TTC549 (cell line): ENCODE measurements around the gene CANX.

Experiments
- FAIRE-seq: peaks from 2 replicates; lab custom pipeline; 2012; peaks lifted over from hg19 to GRCh38; lab: Jason Lieb, UNC

CANX gene

DNA sequence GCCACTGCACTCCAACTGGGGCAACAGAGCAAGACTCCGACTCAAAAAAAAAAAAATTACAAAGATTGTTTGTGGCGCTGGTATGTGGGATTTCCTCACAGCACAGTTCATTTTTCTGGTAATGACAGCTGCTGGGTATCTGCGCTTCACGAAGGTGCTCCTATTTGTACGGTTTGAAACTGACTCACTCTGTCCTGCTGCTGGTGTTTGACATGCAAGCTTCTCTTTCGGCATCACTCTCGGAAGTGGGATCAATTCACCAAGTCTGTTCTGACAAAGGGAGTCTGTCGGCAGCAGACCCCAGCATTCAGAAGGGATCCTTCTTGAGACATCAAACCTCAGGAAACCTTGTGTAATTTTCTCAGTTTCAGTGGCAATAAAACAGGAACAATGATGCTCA is 60.2 kb downstream of the CANX start:
- no peak for FAIRE-seq

DNA sequence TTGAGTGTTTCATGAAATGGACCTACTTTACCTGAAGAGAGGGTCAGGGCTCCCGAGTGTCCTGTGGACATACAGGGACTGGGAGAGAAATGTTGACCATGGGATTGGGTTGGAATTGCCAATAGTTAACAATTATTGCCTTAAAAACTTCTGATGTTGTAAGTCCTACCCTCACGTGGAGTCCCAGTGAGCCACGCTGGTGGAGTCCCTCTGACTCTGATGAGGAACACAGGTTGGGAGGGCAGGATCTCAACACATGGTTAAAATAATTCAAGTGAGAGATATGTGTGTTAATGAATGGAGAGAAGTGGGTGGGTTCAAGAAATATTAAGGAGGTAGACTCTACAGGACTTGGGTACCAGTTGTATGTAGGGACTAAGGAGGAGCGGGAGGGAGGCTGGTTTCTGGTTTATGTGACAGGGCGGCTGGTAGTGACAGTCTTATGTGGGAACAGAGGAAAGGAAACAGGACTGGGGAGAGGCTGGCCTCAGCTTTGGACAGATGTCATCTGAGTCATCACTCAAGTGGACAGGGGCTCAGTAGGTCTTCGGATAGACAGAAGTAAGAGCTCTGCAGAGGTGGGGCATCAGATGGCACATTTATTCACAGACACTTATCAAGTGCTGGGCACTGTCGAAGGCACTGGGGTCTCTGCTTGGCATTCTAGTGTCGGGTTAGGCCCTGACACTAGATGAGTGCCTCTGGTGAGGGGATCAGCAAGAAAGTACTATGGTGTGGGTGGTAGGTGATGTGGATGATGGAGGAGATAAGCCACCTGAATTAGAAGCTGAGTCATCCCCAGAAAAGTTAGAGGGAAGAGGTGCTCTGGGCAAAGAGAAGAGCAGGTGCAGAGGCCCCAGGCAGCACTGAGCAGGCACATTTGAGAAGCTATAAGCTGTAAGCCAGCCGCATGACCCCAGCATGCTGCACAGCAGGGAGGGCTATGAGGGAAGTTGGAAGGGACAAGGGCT is 61.1 kb downstream of the CANX start:
- no peak for FAIRE-seq

DNA sequence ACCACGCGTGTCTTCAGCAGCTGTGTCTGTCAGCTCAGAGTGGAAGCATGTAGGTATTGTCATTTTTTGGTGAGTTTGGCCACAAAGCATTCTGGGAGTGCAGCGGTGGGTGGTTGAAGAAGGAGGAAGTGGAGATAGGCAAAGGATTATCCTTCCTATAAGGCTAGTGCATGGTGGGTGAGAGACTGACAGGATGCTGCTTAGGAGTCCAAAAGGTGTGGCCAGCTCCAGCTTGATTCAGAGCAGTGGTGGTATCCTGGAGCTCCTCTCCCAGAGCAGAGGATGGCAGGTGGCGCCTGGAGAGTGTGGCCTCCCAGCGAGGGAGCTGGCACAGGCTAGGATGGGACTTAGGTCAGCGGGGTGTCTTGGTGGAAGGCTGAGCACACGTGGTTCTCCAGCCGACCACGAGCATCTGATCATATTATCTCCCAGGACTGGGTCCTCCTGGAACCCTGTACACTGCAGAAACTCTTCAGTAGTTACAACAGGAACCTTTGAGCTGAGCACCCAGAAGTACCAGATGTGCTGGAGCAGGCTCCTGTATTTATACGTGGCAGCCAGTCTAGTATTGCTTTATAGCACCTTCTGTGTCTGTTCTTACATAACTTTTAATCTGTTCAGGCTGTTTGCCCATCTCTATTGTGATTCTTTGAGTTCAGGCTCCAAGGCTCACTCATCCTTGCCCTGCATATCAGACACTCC is 63.5 kb downstream of the CANX start:
- FAIRE-seq: no peak

DNA sequence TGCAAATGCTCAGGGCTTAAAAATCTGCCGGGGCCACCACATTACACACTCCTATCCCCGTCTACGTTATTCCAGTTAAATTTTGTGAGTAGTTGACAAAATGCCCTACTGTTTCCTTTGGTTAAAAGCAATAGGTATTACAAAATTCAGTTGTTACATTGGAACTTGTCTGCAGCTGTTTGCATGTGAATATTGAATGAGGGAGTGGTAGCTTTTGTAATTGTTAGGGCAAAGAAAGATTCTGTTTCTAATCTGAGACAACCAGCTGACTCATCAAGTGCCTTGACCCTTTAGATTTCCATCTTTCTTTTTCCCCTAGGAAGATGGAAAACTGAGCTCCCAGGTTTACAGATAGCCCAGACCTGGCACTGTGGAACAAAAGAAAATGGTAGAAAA is 64.0 kb downstream of the CANX start:
- no peak for FAIRE-seq

DNA sequence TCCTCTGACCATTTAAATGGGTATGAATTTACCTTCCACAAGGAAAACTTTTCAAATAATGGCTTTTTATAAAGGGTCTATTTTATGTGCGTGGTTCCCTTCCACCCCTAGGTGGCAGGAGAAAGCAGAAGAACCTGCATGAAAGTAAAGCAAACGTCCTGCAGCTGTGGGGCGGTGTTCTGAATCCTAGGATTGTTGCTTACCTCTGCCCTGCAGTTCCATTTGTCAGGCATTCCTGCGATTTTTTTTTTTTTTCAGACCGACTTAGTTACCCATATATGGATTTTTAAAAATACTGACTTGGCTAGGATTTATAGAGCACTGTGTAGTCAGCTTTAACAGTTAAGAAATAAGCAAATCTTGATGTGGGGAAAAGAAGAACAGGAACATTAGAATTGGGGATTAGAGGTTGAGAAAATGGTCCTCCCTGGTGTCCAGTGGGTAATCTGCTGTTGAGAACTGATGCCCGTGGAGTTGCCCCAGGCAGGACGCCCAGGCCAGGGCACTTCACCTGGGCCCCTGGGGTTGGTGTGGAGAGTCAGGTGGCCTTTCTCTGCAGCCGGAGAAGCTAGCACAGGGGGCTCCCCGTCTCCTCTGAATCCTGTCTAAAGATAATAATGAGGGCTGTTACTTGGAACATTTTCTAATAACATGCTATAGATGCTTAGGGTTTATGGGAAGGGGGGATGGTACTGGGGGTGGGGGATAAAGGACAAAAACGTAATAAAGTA is 64.6 kb downstream of the CANX start:
- FAIRE-seq: peak; percentile 56

DNA sequence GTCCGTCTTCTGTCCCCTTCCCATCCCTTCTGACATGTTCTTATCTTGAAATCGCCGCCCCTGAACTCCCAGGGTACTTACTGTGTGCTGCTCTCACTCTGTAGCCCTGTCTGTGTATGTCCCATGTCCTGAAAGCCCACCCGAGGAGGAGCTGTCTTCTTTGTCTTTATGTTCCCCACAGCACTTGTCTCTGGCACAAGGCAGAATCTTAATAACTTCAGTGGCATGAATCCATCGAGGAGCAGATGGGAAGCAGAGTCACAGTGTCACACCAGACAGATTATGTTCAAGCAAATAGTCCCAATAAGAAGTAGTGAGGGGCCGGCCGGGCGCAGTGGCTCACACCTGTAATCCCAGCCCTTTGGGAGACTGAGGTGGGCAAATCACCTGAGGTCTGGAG is 65.3 kb downstream of the CANX start:
- no peak for FAIRE-seq

DNA sequence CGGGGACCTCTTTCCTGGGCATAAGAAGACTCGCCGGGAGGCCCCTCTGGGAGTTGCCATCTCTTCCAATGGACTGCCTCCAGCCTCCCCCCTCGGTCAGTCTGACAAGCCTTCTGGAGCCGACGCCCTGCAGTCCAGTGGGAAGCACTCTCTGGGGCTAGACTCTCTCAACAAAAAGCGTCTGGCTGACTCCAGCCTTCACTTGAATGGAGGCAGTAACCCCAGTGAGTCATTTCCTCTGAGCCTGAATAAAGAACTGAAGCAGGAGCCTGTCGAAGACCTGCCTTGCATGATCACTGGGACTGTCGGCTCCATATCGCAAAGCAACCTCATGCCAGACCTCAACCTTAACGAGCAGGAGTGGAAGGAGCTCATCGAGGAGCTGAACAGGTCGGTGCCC is 66.6 kb downstream of the CANX start:
- FAIRE-seq: no peak

DNA sequence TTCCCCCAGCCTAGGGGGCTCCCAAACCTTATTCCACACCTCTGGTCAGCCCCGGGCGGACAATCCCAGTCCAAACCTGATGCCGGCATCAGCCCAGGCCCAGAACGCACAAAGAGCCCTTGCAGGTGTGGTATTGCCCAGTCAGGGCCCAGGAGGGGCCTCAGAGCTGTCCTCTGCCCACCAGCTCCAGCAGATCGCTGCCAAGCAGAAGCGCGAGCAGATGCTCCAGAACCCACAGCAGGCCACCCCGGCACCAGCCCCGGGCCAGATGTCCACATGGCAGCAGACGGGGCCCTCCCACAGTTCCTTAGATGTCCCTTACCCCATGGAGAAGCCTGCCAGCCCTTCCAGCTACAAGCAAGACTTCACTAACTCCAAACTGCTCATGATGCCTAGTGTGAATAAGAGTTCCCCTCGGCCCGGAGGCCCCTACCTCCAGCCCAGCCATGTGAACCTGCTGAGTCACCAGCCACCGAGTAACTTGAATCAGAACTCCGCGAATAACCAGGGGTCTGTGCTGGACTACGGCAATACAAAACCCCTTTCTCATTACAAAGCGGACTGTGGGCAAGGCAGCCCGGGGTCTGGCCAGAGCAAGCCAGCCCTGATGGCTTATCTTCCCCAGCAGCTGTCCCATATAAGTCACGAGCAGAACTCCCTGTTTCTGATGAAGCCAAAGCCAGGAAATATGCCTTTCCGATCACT is 67.4 kb downstream of the CANX start:
- no peak for FAIRE-seq

DNA sequence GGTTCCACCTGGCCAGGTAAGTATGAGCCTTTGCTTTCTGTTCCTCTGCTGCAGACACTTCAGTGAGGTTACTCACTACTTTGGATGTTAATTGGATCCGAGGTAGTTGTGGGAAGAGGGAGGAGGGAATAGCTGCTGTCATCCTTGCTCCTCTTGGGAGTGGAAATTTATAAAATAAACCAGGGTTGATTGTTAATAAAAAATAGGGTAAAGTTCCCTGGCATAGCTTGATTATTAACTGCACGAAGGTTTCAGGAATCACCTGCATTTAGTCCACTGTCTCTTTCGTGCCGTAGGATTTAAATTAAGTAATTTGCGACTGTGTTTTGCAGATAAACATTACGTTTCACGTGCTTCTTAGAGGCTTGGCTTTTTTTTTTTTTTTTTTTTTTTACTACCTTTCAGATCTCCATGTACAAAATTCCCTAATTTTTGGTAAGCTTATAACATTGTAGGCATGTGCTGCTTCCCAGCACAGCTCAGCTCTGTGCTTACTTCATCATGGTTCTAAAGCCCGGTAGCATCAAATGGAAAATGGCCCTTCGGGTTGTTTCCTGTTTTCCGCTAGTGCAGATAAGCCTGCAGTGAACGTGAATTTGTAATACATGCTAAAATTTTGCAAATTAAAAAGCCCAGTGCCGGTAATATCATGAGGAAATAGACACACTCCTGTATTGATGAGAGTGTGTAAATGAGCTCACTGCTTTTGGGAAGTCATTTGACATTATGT is 68.1 kb downstream of the CANX start:
- no peak for FAIRE-seq

DNA sequence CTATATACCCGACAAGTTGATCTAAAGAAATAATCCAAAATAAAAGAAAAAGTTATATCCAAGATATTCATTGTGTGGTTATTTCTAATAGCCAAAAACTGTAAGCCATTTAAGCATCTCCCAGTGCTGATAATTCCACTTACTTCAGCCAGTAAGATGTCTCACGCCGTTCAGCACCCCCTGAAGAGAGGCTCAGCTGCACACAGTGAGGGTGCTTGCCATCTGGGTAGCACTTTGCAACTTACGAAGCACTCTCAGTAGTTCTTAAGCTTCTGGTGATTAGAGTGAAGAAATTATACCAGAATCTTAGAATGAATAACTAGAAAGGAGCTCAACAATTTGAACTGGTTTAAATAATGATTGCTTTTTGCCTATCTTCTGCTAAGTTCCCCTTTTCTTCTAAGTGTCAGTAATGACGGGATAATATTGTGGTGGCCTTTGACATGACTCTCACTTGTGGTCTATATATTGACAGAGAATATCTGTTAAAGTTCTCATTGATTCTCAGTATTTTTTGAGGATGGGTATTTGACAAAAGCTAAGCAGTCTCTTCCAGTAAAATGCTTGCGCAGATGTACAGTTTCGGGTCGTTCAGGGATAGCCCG is 68.8 kb downstream of the CANX start:
- FAIRE-seq: no peak

DNA sequence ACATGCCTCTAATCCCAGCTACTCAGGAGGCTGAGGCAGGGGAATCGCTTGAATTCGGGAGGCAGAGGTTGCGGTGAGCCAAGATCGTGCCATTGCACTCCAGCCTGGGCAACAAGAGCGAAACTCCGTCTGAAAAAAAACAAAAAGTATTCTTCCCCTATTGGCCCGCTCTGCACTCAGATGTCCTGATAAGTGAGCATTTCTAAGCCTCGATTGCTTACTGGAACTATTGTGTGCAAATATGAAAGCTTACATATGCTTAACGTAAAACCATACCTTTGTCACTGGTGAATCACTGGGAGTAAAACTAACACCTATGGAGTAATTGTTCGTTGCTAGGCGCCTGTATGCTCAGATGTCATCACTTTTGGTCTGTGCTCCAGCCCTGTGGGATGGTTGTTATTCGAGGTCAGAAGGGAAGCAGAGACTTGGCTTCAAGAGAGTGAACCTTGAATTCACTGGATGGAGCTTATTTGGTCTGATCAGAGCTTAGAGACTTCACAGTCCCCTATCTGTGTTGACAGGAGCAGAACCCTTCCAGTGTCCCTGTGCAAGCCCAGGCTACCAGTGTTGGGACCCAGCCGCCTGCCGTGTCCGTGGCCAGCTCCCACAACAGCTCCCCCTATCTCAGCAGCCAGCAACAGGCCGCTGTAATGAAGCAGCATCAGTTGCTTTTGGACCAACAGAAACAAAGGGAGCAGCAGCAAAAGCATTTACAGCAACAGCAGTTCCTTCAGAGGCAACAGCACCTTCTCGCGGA is 69.7 kb downstream of the CANX start:
- FAIRE-seq: no peak

DNA sequence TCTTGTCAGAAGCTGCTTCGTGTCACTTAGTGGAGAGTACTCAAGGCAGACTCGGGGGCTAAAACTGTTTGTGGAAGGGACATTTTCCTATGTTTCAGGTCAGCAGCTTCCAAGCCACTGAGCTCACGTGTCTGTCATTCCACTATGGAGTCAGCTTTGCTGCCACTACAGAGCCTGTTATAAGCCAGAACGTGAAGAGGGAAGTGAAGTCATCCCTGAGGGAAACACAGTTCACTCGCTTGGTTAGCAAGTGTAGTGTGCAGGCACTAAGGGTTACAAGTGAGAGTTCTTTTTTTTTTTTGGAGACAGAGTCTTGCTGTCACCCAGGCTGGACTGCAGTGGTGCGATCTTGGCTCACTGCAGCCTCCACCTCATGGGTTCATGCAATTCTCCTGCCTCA is 70.5 kb downstream of the CANX start:
- no peak for FAIRE-seq

DNA sequence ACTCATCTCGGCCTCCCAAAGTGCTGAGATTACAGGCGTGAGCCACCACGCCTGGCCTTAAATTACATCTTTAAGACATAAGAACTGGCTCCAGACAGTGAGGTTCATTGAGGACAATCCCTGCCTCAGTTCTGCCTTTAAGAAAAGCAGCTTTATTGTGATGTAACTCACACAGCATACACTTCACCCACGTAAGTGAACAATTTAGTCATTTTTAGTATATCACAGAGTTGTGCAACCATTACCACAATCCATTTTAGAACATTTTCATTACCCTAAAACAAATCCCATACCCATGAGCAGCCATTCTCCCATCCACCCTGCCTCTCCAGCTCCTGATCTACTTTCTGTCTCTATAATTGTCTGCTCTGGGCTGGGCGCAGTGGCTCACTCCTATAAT is 71.0 kb downstream of the CANX start:
- FAIRE-seq: no peak

DNA sequence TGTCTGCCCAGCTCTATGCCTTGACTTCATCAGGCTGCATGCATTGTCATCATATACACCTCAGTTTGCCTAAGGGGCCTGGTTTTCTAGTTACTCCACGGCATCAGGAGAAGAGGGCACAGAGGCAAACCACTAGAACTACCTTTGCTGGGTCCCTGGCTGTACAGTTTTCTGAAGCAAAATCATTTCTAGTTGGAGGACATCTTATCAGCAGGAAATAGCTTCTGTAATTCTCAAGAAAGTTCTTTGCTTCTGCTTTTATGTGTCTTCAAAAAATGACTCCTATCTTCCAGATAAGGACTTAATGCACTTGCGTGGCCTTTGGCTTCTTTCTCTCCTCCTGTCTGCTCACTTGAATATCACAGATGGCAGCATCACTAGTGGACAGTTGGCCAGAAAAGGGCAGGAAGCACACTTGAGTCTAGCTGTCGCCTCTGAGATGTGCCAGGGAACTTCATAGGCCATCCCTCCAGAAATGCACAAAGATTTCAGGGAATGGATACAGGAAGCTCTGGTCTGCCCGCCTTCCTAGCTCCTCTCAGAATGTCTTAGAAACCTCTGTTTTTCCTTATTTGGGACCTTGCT is 72.6 kb downstream of the CANX start:
- no peak for FAIRE-seq

DNA sequence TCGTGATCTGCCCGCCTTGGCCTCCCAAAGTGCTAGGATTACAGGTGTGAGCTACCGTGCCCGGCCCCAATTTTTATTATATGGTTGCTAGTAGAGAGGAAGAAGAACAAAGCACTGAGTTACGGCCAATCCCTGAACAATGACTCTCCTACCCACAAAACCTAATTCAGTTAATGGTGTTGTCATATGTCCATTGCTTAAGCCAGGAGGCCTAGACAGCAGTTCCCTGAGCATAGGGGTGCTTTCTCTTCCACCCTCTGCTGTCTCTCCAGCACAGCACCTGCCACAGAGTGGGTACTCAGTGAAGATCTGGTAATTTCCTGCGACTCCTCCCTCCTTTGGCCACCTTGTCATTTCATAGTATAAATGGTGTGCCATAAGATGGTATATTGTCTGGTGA is 73.6 kb downstream of the CANX start:
- FAIRE-seq: no peak

DNA sequence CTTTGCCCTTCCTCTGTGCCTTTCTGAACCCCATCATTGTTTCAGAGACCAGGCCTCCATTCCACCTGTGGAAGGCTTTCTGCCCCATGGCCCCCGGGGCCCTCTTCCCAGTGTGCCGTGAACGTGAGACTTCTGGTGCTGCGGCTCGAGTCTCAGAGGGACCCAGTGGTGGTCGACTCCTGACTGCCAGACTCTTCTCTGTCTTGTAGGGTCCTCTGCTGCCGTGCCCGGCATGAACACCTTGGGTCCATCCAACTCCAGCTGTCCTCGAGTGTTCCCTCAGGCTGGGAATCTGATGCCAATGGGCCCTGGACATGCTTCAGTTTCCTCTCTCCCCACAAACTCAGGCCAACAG is 74.9 kb downstream of the CANX start:
- FAIRE-seq: no peak

DNA sequence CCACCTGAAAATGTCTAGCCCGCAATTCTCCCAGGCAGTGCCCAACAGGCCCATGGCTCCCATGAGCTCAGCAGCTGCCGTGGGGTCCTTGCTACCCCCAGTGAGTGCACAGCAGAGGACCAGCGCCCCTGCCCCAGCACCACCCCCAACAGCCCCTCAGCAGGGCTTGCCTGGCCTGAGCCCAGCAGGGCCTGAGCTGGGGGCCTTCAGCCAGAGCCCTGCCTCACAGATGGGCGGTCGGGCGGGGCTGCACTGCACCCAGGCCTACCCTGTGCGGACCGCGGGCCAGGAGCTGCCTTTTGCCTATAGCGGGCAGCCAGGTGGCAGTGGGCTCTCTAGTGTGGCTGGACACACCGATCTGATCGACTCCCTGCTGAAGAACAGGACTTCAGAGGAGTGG is 75.7 kb downstream of the CANX start:
- FAIRE-seq: no peak

DNA sequence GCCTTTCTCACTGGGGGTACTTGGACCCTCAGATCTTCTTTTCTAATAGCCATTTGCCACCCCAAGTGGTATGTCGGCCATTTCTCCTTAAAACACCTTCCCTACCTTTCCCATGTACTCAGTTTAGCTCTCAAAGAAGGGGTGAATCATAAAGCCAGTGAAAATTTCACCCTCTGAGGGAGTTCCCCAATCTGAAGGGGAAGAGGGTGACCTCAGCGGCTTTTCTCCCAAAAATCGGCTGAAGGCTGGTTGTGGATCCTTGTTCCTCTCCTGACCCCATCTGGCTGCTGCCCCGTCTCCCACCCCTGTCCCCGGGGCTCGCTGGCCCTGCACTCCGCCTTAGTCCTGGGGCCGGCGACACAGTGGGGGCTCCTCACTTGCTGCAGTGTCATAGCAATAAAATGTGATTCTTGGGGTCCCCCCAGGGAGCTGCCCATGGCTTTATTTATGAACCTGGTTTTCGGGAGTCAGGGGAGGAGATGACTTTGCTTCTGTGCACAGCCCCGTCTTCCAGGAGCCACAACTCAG is 77.7 kb downstream of the CANX start:
- FAIRE-seq: no peak

DNA sequence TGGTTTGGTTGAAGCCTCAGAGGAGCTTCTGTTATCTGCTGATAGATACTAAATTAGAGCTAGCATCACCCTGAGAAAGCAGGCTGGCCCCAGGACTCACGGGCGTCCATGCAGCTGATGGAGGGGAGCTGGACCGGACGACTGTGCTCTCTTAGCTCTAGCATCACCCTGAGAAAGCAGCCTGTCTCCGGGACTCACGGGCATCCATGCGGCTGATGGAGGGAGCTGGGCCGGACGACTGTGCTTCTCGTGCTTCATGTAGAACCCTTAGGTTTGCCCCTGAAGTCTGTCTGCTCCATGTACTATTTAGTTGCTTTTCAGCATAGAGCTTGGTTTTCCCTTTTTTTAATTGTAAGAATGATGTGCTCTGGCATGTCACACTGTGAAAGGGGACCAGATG is 78.7 kb downstream of the CANX start:
- FAIRE-seq: no peak

DNA sequence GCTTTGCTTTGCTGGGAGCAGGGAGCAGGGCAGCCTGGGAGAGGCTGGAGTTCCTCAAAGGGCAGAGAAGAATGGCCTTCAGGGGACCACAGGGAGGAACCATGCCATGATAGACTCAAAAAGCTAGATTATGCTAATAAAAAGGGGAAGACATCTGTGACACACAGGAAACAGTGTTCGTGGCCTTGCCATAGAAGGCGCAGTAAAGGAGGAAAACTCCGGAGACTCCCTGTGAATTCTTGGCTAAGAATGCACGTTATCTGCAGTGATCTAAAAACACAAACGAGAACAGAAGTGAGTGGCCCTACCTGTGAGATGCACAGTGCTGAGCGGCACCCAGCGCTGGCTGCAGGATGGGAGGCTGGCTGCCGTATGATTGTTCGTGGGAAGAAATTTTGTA is 79.1 kb downstream of the CANX start:
- no peak for FAIRE-seq
